GM19025 (cell line): ENCODE measurements around the gene ARFGEF3.
"Not testable (repeated sequence)": the region's sequence is repeated elsewhere in the genome, so short reads cannot be mapped to it uniquely, and the experiment has no call there.

ENCODE experiments used
- ATAC-seq: cut with Tn5 transposase; IDR thresholded peaks from one replicate; pipeline ENCODE4 v1.9.1; 2021; ENCODE audit warnings: mild to moderate bottlenecking, low read depth, moderate library complexity; ENCODE audit not compliant: unreplicated experiment

Gene ARFGEF3

GRCh38 chr6:138206862-138207261 is 45.1 kb downstream of the ARFGEF3 start:
- no peak for ATAC-seq

GRCh38 chr6:138211048-138211581 is 49.4 kb downstream of the ARFGEF3 start:
- ATAC-seq: no peak

- no peak for ATAC-seq
Measured at GRCh38 chr6:138211601-138212000, 49.9 kb downstream of the ARFGEF3 start.

- not testable (repeated sequence) for ATAC-seq
Measured at GRCh38 chr6:138212530-138212929, 50.8 kb downstream of the ARFGEF3 start.

- no peak for ATAC-seq
Measured at GRCh38 chr6:138215093-138215782, 53.5 kb downstream of the ARFGEF3 start.

- no peak for ATAC-seq
Measured at GRCh38 chr6:138218449-138218848, 56.7 kb downstream of the ARFGEF3 start, which contains the start of gene PBOV1. Gene PBOV1 (minus strand): TSS chr6:138218491. CDS start chr6:138218395, 96 bp downstream.

GRCh38 chr6:138219398-138219797 is 57.7 kb downstream of the ARFGEF3 start:
- ATAC-seq: no peak

- no peak for ATAC-seq
Measured at GRCh38 chr6:138219901-138220300, 58.2 kb downstream of the ARFGEF3 start.

GRCh38 chr6:138222901-138223546 is 61.3 kb downstream of the ARFGEF3 start:
- ATAC-seq: no peak

- ATAC-seq: no peak
Measured at GRCh38 chr6:138225953-138226352, 64.2 kb downstream of the ARFGEF3 start.

- ATAC-seq: no peak
Measured at GRCh38 chr6:138226700-138227315, 65.1 kb downstream of the ARFGEF3 start.

GRCh38 chr6:138227316-138227781 is 65.6 kb downstream of the ARFGEF3 start:
- ATAC-seq: no peak

- ATAC-seq: no peak
Measured at GRCh38 chr6:138229072-138229471, 67.3 kb downstream of the ARFGEF3 start.

GRCh38 chr6:138229663-138230179 is 68.0 kb downstream of the ARFGEF3 start:
- ATAC-seq: no peak

- ATAC-seq: no peak
Measured at GRCh38 chr6:138230221-138230620, 68.5 kb downstream of the ARFGEF3 start.

- ATAC-seq: no peak
Measured at GRCh38 chr6:138230759-138231380, 69.1 kb downstream of the ARFGEF3 start.

GRCh38 chr6:138231381-138231886 is 69.7 kb downstream of the ARFGEF3 start:
- ATAC-seq: no peak

GRCh38 chr6:138234363-138234762 is 72.6 kb downstream of the ARFGEF3 start:
- ATAC-seq: no peak

- ATAC-seq: no peak
Measured at GRCh38 chr6:138235205-138235604, 73.5 kb downstream of the ARFGEF3 start.

- no peak for ATAC-seq
Measured at GRCh38 chr6:138235693-138236092, 74.0 kb downstream of the ARFGEF3 start.
